ENCODE results near the gene SLAMF1. TPM values are rescaled to one million over a fixed set of nuclear protein-coding genes. Genes with fewer than 3 reads are reported as not detected.

Gene SLAMF1
- total and polyA plus RNA-seq, 4 donors = not detected

- Histone ChIP-seq H3K4me3 (ENCODE audit: low read depth, low read length) (no peak overlapping the region), H3K27ac (ENCODE audit: low read depth, low read length) (no peak overlapping the region), H3K9me3 (ENCODE audit: control insufficient read depth, insufficient read depth, low read length) (no peaks in the 10 kb centered on the region), H3K36me3 (ENCODE audit: control insufficient read depth, insufficient read depth, low read length) (no peaks in the 10 kb centered on the region), H3K27me3 (ENCODE audit: control insufficient read depth, insufficient read depth, low read length) (no peaks in the 10 kb centered on the region), H3K4me1 (ENCODE audit: control insufficient read depth, insufficient read depth, low read length) (no peaks in the 10 kb centered on the region)
- no peak for DNase-seq (ENCODE audit: low read depth in 4 of 6, low spot score in 6 of 6)
- 93% methylated on average over 8 of the region's 10 CpGs for WGBS (ENCODE audit: insufficient coverage)
These were observed 20.9 kb downstream of the SLAMF1 start for GRCh38 chr1:160625725-160626498.

- no peak for DNase-seq (ENCODE audit: low read depth in 4 of 6, low spot score in 6 of 6)
- 88% methylated on average over 1 of the region's 1 CpG for WGBS (ENCODE audit: insufficient coverage)
These were observed 21.5 kb downstream of the SLAMF1 start for GRCh38 chr1:160625321-160625720.

GRCh38 chr1:160624464-160624863, 22.4 kb downstream of the SLAMF1 start:
- Histone ChIP-seq H3K27ac (ENCODE audit: low read depth, low read length) (no peak overlapping the region), H3K4me1 (ENCODE audit: control insufficient read depth, insufficient read depth, low read length) (no peaks in the 10 kb centered on the region), H3K27me3 (ENCODE audit: control insufficient read depth, insufficient read depth, low read length) (no peaks in the 10 kb centered on the region), H3K36me3 (ENCODE audit: control insufficient read depth, insufficient read depth, low read length) (no peaks in the 10 kb centered on the region), H3K4me3 (ENCODE audit: low read depth, low read length) (no peak overlapping the region), H3K9me3 (ENCODE audit: control insufficient read depth, insufficient read depth, low read length) (no peaks in the 10 kb centered on the region)
- no peak for DNase-seq (ENCODE audit: low read depth in 4 of 6, low spot score in 6 of 6)
- 60% methylated on average over 1 of the region's 3 CpGs for WGBS (ENCODE audit: insufficient coverage)

More at GRCh38 chr1:160625321-160625720, 21.5 kb downstream of the SLAMF1 start:
- no peaks in the 10 kb centered on the region for H3K4me1 ChIP-seq (ENCODE audit: control insufficient read depth, insufficient read depth, low read length)
- no peak overlapping the region for H3K4me3 ChIP-seq (ENCODE audit: low read depth, low read length)
- no peaks in the 10 kb centered on the region for H3K9me3 ChIP-seq (ENCODE audit: control insufficient read depth, insufficient read depth, low read length)
- no peaks in the 10 kb centered on the region for H3K36me3 ChIP-seq (ENCODE audit: control insufficient read depth, insufficient read depth, low read length)
- H3K27ac ChIP-seq (ENCODE audit: low read depth, low read length) = no peak overlapping the region
- no peaks in the 10 kb centered on the region for H3K27me3 ChIP-seq (ENCODE audit: control insufficient read depth, insufficient read depth, low read length)

GRCh38 chr1:160623862-160624261, 23.0 kb downstream of the SLAMF1 start:
- Histone ChIP-seq H3K4me3 (ENCODE audit: low read depth, low read length) (no peak overlapping the region), H3K36me3 (ENCODE audit: control insufficient read depth, insufficient read depth, low read length) (no peaks in the 10 kb centered on the region), H3K27me3 (ENCODE audit: control insufficient read depth, insufficient read depth, low read length) (no peaks in the 10 kb centered on the region), H3K9me3 (ENCODE audit: control insufficient read depth, insufficient read depth, low read length) (no peaks in the 10 kb centered on the region), H3K4me1 (ENCODE audit: control insufficient read depth, insufficient read depth, low read length) (no peaks in the 10 kb centered on the region), H3K27ac (ENCODE audit: low read depth, low read length) (no peak overlapping the region)
- no peak for DNase-seq (ENCODE audit: low read depth in 4 of 6, low spot score in 6 of 6)
- no CpG with 5 or more reads among the region's 1 CpG for WGBS (ENCODE audit: insufficient coverage)

GRCh38 chr1:160623227-160623633, 23.6 kb downstream of the SLAMF1 start:
- no peaks in the 10 kb centered on the region for H3K9me3 ChIP-seq (ENCODE audit: control insufficient read depth, insufficient read depth, low read length)
- H3K4me1 ChIP-seq (ENCODE audit: control insufficient read depth, insufficient read depth, low read length) = no peaks in the 10 kb centered on the region

GRCh38 chr1:160622501-160623226, 24.2 kb downstream of the SLAMF1 start:
- DNase-seq (ENCODE audit: low read depth in 4 of 6, low spot score in 6 of 6) = no peak
- no peaks in the 10 kb centered on the region for H3K4me1 ChIP-seq (ENCODE audit: control insufficient read depth, insufficient read depth, low read length)
- no peak overlapping the region for H3K27ac ChIP-seq (ENCODE audit: low read depth, low read length)
- no peaks in the 10 kb centered on the region for H3K36me3 ChIP-seq (ENCODE audit: control insufficient read depth, insufficient read depth, low read length)
- WGBS (ENCODE audit: insufficient coverage) = 86% methylated on average over 1 of the region's 5 CpGs
- H3K9me3 ChIP-seq (ENCODE audit: control insufficient read depth, insufficient read depth, low read length) = no peaks in the 10 kb centered on the region
- H3K27me3 ChIP-seq (ENCODE audit: control insufficient read depth, insufficient read depth, low read length) = no peaks in the 10 kb centered on the region
- no peak overlapping the region for H3K4me3 ChIP-seq (ENCODE audit: low read depth, low read length)

More at GRCh38 chr1:160623227-160623633, 23.6 kb downstream of the SLAMF1 start:
- DNase-seq (ENCODE audit: low read depth in 4 of 6, low spot score in 6 of 6) = no peak
- H3K36me3 ChIP-seq (ENCODE audit: control insufficient read depth, insufficient read depth, low read length) = no peaks in the 10 kb centered on the region
- no peaks in the 10 kb centered on the region for H3K27me3 ChIP-seq (ENCODE audit: control insufficient read depth, insufficient read depth, low read length)
- no peak overlapping the region for H3K27ac ChIP-seq (ENCODE audit: low read depth, low read length)
- H3K4me3 ChIP-seq (ENCODE audit: low read depth, low read length) = no peak overlapping the region
- WGBS (ENCODE audit: insufficient coverage) = 100% methylated on average over 1 of the region's 3 CpGs

GRCh38 chr1:160621633-160622413, 25.0 kb downstream of the SLAMF1 start:
- Histone ChIP-seq H3K9me3 (ENCODE audit: control insufficient read depth, insufficient read depth, low read length) (no peaks in the 10 kb centered on the region), H3K36me3 (ENCODE audit: control insufficient read depth, insufficient read depth, low read length) (no peaks in the 10 kb centered on the region), H3K27ac (ENCODE audit: low read depth, low read length) (no peak overlapping the region), H3K27me3 (ENCODE audit: control insufficient read depth, insufficient read depth, low read length) (no peaks in the 10 kb centered on the region), H3K4me1 (ENCODE audit: control insufficient read depth, insufficient read depth, low read length) (no peaks in the 10 kb centered on the region), H3K4me3 (ENCODE audit: low read depth, low read length) (no peak overlapping the region)
- 80% methylated on average over 6 of the region's 8 CpGs for WGBS (ENCODE audit: insufficient coverage)
- no peak for DNase-seq (ENCODE audit: low read depth in 4 of 6, low spot score in 6 of 6)

- DNase-seq (ENCODE audit: low read depth in 4 of 6, low spot score in 6 of 6) = no peak
- H3K36me3 ChIP-seq (ENCODE audit: control insufficient read depth, insufficient read depth, low read length) = no peaks in the 10 kb centered on the region
- H3K27me3 ChIP-seq (ENCODE audit: control insufficient read depth, insufficient read depth, low read length) = no peaks in the 10 kb centered on the region
- no peaks in the 10 kb centered on the region for H3K4me1 ChIP-seq (ENCODE audit: control insufficient read depth, insufficient read depth, low read length)
- no peak overlapping the region for H3K27ac ChIP-seq (ENCODE audit: low read depth, low read length)
- WGBS (ENCODE audit: insufficient coverage) = 100% methylated on average over 2 of the region's 5 CpGs
- no peaks in the 10 kb centered on the region for H3K9me3 ChIP-seq (ENCODE audit: control insufficient read depth, insufficient read depth, low read length)
- no peak overlapping the region for H3K4me3 ChIP-seq (ENCODE audit: low read depth, low read length)
These were observed 25.8 kb downstream of the SLAMF1 start for GRCh38 chr1:160620942-160621632.

- Histone ChIP-seq H3K27ac (ENCODE audit: low read depth, low read length) (no peak overlapping the region), H3K4me1 (ENCODE audit: control insufficient read depth, insufficient read depth, low read length) (no peaks in the 10 kb centered on the region), H3K36me3 (ENCODE audit: control insufficient read depth, insufficient read depth, low read length) (no peaks in the 10 kb centered on the region), H3K4me3 (ENCODE audit: low read depth, low read length) (no peak overlapping the region), H3K9me3 (ENCODE audit: control insufficient read depth, insufficient read depth, low read length) (no peaks in the 10 kb centered on the region), H3K27me3 (ENCODE audit: control insufficient read depth, insufficient read depth, low read length) (no peaks in the 10 kb centered on the region)
- no CpG with 5 or more reads among the region's 4 CpGs for WGBS (ENCODE audit: insufficient coverage)
- DNase-seq (ENCODE audit: low read depth in 4 of 6, low spot score in 6 of 6) = no peak
These were observed 27.0 kb downstream of the SLAMF1 start for GRCh38 chr1:160619742-160620277.
